WTC11 (cell line): ENCODE data around the gene RHBDD2. TPM values are rescaled to one million over a fixed set of nuclear protein-coding genes. Genes with fewer than 3 reads are reported as not detected.
A peak's percentile ranks its signal among the peaks of the same experiment; 100 is the strongest.

Experiments used
- ATAC-seq: fragments of 200-7000 bp; cut with Tn5 transposase; 2 replicates; pipeline ENCODE4 v1.10.0; 2021; ENCODE audit warnings: mild to moderate bottlenecking, moderate library complexity
- CTCF ChIA-PET: fragments of 300-600 bp; sonication (Branson Sonifier 250); formaldehyde crosslinking; loops from one replicate; lab custom pipeline; 2021; ENCODE audit warnings: antibody characterized with exemption; lab: Charles Lee
- POLR2A ChIA-PET: fragments of 350-600 bp; sonication (Branson Sonifier 250); formaldehyde crosslinking; loops from one replicate; lab custom pipeline; 2021; ENCODE audit warnings: antibody characterized with exemption; lab: Charles Lee
- DNase-seq: peaks from one replicate; pipeline ENCODE4 v3.0.0; 2021; ENCODE audit warnings: low spot score
- H3K27ac Mint-ChIP-seq: 2 replicates; pipeline ENCODE4 v1.8.0; 2021; ENCODE audit warnings: mixed read lengths
- H3K27me3 Mint-ChIP-seq: 2 replicates; pipeline ENCODE4 v1.8.0; 2021; ENCODE audit warnings: low read depth, mild to moderate bottlenecking, moderate library complexity, mixed read lengths
- H3K36me3 Mint-ChIP-seq: 2 replicates; pipeline ENCODE4 v1.8.0; 2021; ENCODE audit warnings: mixed read lengths
- H3K4me1 Mint-ChIP-seq: 2 replicates; pipeline ENCODE4 v1.8.0; 2022; ENCODE audit warnings: mixed read lengths
- H3K4me3 Mint-ChIP-seq: 2 replicates; pipeline ENCODE4 v1.8.0; 2021; ENCODE audit warnings: mild to moderate bottlenecking, moderate library complexity, mixed read lengths
- H3K9me3 Mint-ChIP-seq: 2 replicates; pipeline ENCODE4 v1.8.0; 2021; ENCODE audit warnings: mixed read lengths
- CTCF ChIP-seq: fragments of 200-600 bp; IDR thresholded peaks from 2 replicates; pipeline ENCODE4 v1.8.0; 2022; ENCODE audit warnings: antibody characterized with exemption
- ELF4 ChIP-seq: sonication (generic); formaldehyde crosslinking; IDR thresholded peaks from 2 replicates; pipeline ENCODE4 v1.8.1; 2022; ENCODE audit warnings: low read depth, mild to moderate bottlenecking, moderate library complexity, missing genetic modification reagents
- ETV6 ChIP-seq: sonication (generic); formaldehyde crosslinking; IDR thresholded peaks from 2 replicates; pipeline ENCODE4 v1.8.1; 2022; ENCODE audit warnings: mild to moderate bottlenecking, missing genetic modification reagents
- GABPB1 ChIP-seq: sonication (generic); formaldehyde crosslinking; IDR thresholded peaks from 2 replicates; pipeline ENCODE4 v1.8.1; 2023; ENCODE audit warnings: mild to moderate bottlenecking, missing genetic modification reagents
- GRHL2 ChIP-seq: fragments of 250-450 bp; sonication (Bioruptor Pico); IDR thresholded peaks from 2 replicates; pipeline ENCODE4 v1.8.0; 2022; ENCODE audit warnings: mild to moderate bottlenecking, moderate library complexity; ENCODE audit not compliant: insufficient replicate concordance, severe bottlenecking
- HMGA2 ChIP-seq: fragments of 250-450 bp; sonication (Bioruptor Pico); IDR thresholded peaks from 2 replicates; pipeline ENCODE4 v1.4.0; 2021; ENCODE audit warnings: mild to moderate bottlenecking, moderate library complexity
- MLX ChIP-seq: sonication (generic); formaldehyde crosslinking; IDR thresholded peaks from 2 replicates; pipeline ENCODE4 v1.8.1; 2023; ENCODE audit warnings: mild to moderate bottlenecking, missing genetic modification reagents, moderate library complexity
- SMAD4 ChIP-seq: sonication (generic); formaldehyde crosslinking; IDR thresholded peaks from 2 replicates; pipeline ENCODE4 v1.8.0; 2022; ENCODE audit warnings: mild to moderate bottlenecking, missing genetic modification reagents
- ZNF416 ChIP-seq: fragments of 250-450 bp; sonication (Bioruptor Pico); IDR thresholded peaks from 2 replicates; pipeline ENCODE4 v1.9.0; 2021; ENCODE audit warnings: mild to moderate bottlenecking, inconsistent platforms
- ZNF423 ChIP-seq: fragments of 250-450 bp; sonication (Bioruptor Pico); IDR thresholded peaks from 2 replicates; pipeline ENCODE4 v2.1.2; 2022; ENCODE audit warnings: mild to moderate bottlenecking, moderate library complexity
- total RNA-seq: library from RNA; stranded (reverse); gene quantifications from 3 replicates; pipeline ENCODE4 v1.2.3, GENCODE V29; 2021
- TF ChIP-seq, protein P1 (sequence below): fragments of 250-450 bp; sonication (Bioruptor Pico); IDR thresholded peaks from 2 replicates; pipeline ENCODE4 v1.9.0; 2021; ENCODE audit warnings: mild to moderate bottlenecking, borderline replicate concordance
- TF ChIP-seq, protein P2 (sequence below): sonication (generic); formaldehyde crosslinking; IDR thresholded peaks from 2 replicates; pipeline ENCODE4 v1.8.1; 2022; ENCODE audit warnings: low read depth, missing genetic modification reagents, borderline replicate concordance
- TF ChIP-seq, protein P3 (sequence below): sonication (generic); formaldehyde crosslinking; conservative IDR thresholded peaks from 2 replicates; pipeline ENCODE4 v1.8.1; 2023; ENCODE audit warnings: mild to moderate bottlenecking, low read depth, missing genetic modification reagents, moderate library complexity
- TF ChIP-seq, protein P4 (sequence below): sonication (generic); formaldehyde crosslinking; IDR thresholded peaks from 2 replicates; pipeline ENCODE4 v1.8.0; 2022; ENCODE audit warnings: mild to moderate bottlenecking, missing genetic modification reagents

Gene RHBDD2
- total RNA-seq, 1 experiment from 2014 or later, result 34.3 TPM

GRCh38 chr7:75922966-75923603 is 44.3 kb downstream of the RHBDD2 start:
- CTCF ChIA-PET, result no interaction called here
- ATAC-seq (no peak), DNase-seq (no peak)
- Mint-ChIP-seq H3K4me3 (no peak overlapping the region), H3K36me3 (peaks cover 13% of the 10 kb centered on the region), H3K27ac (peak overlapping the region; percentile 20; the same call in 1 of the 2 replicates), H3K4me1 (peaks cover 13% of the 10 kb centered on the region), H3K9me3 (no peaks in the 10 kb centered on the region), H3K27me3 (no peaks in the 10 kb centered on the region)
- POLR2A ChIA-PET, result no interaction called here
- TF ChIP-seq GRHL2 (no peak), HMGA2 (CRISPR knock-in tag) (no peak), MLX (CRISPR knock-in tag) (no peak), GABPB1 (no peak), CTCF (no peak), ZNF416 (CRISPR knock-in tag) (no peak), ELF4 (CRISPR knock-in tag) (no peak), SMAD4 (CRISPR knock-in tag) (no peak), ETV6 (CRISPR knock-in tag) (no peak), ZNF423 (CRISPR knock-in tag) (no peak)
- TF ChIP-seq, protein P1, sequence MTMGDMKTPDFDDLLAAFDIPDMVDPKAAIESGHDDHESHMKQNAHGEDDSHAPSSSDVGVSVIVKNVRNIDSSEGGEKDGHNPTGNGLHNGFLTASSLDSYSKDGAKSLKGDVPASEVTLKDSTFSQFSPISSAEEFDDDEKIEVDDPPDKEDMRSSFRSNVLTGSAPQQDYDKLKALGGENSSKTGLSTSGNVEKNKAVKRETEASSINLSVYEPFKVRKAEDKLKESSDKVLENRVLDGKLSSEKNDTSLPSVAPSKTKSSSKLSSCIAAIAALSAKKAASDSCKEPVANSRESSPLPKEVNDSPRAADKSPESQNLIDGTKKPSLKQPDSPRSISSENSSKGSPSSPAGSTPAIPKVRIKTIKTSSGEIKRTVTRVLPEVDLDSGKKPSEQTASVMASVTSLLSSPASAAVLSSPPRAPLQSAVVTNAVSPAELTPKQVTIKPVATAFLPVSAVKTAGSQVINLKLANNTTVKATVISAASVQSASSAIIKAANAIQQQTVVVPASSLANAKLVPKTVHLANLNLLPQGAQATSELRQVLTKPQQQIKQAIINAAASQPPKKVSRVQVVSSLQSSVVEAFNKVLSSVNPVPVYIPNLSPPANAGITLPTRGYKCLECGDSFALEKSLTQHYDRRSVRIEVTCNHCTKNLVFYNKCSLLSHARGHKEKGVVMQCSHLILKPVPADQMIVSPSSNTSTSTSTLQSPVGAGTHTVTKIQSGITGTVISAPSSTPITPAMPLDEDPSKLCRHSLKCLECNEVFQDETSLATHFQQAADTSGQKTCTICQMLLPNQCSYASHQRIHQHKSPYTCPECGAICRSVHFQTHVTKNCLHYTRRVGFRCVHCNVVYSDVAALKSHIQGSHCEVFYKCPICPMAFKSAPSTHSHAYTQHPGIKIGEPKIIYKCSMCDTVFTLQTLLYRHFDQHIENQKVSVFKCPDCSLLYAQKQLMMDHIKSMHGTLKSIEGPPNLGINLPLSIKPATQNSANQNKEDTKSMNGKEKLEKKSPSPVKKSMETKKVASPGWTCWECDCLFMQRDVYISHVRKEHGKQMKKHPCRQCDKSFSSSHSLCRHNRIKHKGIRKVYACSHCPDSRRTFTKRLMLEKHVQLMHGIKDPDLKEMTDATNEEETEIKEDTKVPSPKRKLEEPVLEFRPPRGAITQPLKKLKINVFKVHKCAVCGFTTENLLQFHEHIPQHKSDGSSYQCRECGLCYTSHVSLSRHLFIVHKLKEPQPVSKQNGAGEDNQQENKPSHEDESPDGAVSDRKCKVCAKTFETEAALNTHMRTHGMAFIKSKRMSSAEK, result no peak
- TF ChIP-seq, protein P2, sequence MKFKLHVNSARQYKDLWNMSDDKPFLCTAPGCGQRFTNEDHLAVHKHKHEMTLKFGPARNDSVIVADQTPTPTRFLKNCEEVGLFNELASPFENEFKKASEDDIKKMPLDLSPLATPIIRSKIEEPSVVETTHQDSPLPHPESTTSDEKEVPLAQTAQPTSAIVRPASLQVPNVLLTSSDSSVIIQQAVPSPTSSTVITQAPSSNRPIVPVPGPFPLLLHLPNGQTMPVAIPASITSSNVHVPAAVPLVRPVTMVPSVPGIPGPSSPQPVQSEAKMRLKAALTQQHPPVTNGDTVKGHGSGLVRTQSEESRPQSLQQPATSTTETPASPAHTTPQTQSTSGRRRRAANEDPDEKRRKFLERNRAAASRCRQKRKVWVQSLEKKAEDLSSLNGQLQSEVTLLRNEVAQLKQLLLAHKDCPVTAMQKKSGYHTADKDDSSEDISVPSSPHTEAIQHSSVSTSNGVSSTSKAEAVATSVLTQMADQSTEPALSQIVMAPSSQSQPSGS (CRISPR knock-in tag), result no peak
- TF ChIP-seq, protein P3, sequence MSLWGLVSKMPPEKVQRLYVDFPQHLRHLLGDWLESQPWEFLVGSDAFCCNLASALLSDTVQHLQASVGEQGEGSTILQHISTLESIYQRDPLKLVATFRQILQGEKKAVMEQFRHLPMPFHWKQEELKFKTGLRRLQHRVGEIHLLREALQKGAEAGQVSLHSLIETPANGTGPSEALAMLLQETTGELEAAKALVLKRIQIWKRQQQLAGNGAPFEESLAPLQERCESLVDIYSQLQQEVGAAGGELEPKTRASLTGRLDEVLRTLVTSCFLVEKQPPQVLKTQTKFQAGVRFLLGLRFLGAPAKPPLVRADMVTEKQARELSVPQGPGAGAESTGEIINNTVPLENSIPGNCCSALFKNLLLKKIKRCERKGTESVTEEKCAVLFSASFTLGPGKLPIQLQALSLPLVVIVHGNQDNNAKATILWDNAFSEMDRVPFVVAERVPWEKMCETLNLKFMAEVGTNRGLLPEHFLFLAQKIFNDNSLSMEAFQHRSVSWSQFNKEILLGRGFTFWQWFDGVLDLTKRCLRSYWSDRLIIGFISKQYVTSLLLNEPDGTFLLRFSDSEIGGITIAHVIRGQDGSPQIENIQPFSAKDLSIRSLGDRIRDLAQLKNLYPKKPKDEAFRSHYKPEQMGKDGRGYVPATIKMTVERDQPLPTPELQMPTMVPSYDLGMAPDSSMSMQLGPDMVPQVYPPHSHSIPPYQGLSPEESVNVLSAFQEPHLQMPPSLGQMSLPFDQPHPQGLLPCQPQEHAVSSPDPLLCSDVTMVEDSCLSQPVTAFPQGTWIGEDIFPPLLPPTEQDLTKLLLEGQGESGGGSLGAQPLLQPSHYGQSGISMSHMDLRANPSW, result no peak
- TF ChIP-seq, protein P4, sequence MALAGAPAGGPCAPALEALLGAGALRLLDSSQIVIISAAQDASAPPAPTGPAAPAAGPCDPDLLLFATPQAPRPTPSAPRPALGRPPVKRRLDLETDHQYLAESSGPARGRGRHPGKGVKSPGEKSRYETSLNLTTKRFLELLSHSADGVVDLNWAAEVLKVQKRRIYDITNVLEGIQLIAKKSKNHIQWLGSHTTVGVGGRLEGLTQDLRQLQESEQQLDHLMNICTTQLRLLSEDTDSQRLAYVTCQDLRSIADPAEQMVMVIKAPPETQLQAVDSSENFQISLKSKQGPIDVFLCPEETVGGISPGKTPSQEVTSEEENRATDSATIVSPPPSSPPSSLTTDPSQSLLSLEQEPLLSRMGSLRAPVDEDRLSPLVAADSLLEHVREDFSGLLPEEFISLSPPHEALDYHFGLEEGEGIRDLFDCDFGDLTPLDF, result no peak
